Breast epithelium (tissue), 3 donors: ENCODE data around the gene CCRL2.

Source experiments
- POLR2A ChIP-seq: fragments of 450-650 bp; IDR thresholded peaks from one replicate; pipeline ENCODE4 v1.6.1; 2016; ENCODE audit warnings: antibody characterized with exemption, mild to moderate bottlenecking, moderate library complexity
- POLR2AphosphoS5 ChIP-seq, 3 donors: sonication (generic); formaldehyde crosslinking; IDR thresholded peaks; one replicate each; pipeline ENCODE4 v1.6.1; 2017; ENCODE audit warnings: antibody characterized with exemption in 3 of 3
- TF ChIP-seq, protein P1 (sequence below), 3 donors: fragments of 450-650 bp; IDR thresholded peaks; one replicate each; pipeline ENCODE4 v1.5.1; 2016 to 2017; ENCODE audit warnings: antibody characterized with exemption in 3 of 3, mild to moderate bottlenecking in 3 of 3, moderate library complexity in 3 of 3

- TF ChIP-seq POLR2A, result no peak
- no peak for TF ChIP-seq POLR2AphosphoS5 (IDR thresholded peaks at IDR 0.05)
- TF ChIP-seq, protein P1, sequence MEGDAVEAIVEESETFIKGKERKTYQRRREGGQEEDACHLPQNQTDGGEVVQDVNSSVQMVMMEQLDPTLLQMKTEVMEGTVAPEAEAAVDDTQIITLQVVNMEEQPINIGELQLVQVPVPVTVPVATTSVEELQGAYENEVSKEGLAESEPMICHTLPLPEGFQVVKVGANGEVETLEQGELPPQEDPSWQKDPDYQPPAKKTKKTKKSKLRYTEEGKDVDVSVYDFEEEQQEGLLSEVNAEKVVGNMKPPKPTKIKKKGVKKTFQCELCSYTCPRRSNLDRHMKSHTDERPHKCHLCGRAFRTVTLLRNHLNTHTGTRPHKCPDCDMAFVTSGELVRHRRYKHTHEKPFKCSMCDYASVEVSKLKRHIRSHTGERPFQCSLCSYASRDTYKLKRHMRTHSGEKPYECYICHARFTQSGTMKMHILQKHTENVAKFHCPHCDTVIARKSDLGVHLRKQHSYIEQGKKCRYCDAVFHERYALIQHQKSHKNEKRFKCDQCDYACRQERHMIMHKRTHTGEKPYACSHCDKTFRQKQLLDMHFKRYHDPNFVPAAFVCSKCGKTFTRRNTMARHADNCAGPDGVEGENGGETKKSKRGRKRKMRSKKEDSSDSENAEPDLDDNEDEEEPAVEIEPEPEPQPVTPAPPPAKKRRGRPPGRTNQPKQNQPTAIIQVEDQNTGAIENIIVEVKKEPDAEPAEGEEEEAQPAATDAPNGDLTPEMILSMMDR (IDR thresholded peaks at IDR 0.05), result no peak
These were observed 47.1 kb upstream of the CCRL2 start for GRCh38 chr3:46359733-46360493.
